Renal cortex interstitium (tissue), 11 donors: ENCODE data around the gene GNLY. TPM values are rescaled to one million over a fixed set of nuclear protein-coding genes. Genes with fewer than 3 reads are reported as not detected.

Source experiments
- DNase-seq, 11 donors: peaks; one replicate each; pipeline ENCODE4 v3.0.0-alpha.2; 2013; ENCODE audit warnings: low read depth in 9 of 11, low spot score in 4 of 11; ENCODE audit errors: extremely low read depth in 1 of 11
- polyA plus RNA-seq, 3 donors: library from polyadenylated mRNA; unstranded; fragments of 120-200 nt; gene quantifications; one replicate each; pipeline ENCODE4 v1.2.1, GENCODE V29; 2013; ENCODE audit not compliant: insufficient read length in 3 of 3

Gene GNLY
- polyA plus RNA-seq, 3 donors, result 0.13 to 0.42 (median 0.27) TPM

- no peak for DNase-seq
These were observed 24.8 kb downstream of the GNLY start for GRCh38 chr2:85718885-85719492.

GRCh38 chr2:85719609-85720240 lies 25.6 kb downstream of the GNLY start:
- DNase-seq, result no peak

GRCh38 chr2:85720533-85720932 lies 26.4 kb downstream of the GNLY start:
- no peak for DNase-seq

GRCh38 chr2:85721641-85722040 lies 27.5 kb downstream of the GNLY start:
- DNase-seq, result no peak

- no peak for DNase-seq
These were observed 28.4 kb downstream of the GNLY start for GRCh38 chr2:85722519-85722918.

- DNase-seq, result no peak
These were observed 29.7 kb downstream of the GNLY start for GRCh38 chr2:85723707-85724360.

GRCh38 chr2:85724731-85725181 lies 30.6 kb downstream of the GNLY start:
- DNase-seq, result no peak

GRCh38 chr2:85725451-85725850 lies 31.3 kb downstream of the GNLY start:
- no peak for DNase-seq

- no peak for DNase-seq
These were observed 33.6 kb downstream of the GNLY start for GRCh38 chr2:85727798-85728197.

GRCh38 chr2:85728342-85728741 lies 34.2 kb downstream of the GNLY start:
- DNase-seq, result no peak

GRCh38 chr2:85728883-85729824 lies 35.0 kb downstream of the GNLY start:
- peak in 8 of 11 donors; percentile 67 to 82 (median 78) for DNase-seq

GRCh38 chr2:85729825-85730510 lies 35.8 kb downstream of the GNLY start:
- no peak for DNase-seq

- no peak for DNase-seq
These were observed 36.6 kb downstream of the GNLY start for GRCh38 chr2:85730686-85731230.

GRCh38 chr2:85731606-85732005 lies 37.4 kb downstream of the GNLY start:
- DNase-seq, result peak in 1 of 11 donors; percentile 25

- no peak for DNase-seq
These were observed 38.4 kb downstream of the GNLY start for GRCh38 chr2:85732467-85733120.

GRCh38 chr2:85733121-85733960 lies 39.2 kb downstream of the GNLY start:
- DNase-seq, result no peak

- DNase-seq, result no peak
These were observed 39.9 kb downstream of the GNLY start for GRCh38 chr2:85734015-85734414.
